Measurements from ENCODE around the gene CDC5L. TPM values are rescaled to one million over a fixed set of nuclear protein-coding genes. Genes with fewer than 3 reads are reported as not detected.
"Not testable (repeated sequence)": the region's sequence is repeated elsewhere in the genome, so short reads cannot be mapped to it uniquely, and the experiment has no call there.

The CDC5L gene
- total and polyA plus RNA-seq, 7 experiments from 2014 or later = 14.5 to 25.4 (median 20.8) TPM

- no peak overlapping the region for H3K27ac ChIP-seq (ENCODE audit: low read depth, low read length)
- no peaks in the 10 kb centered on the region for H3K27me3 ChIP-seq (ENCODE audit: control insufficient read depth in 2 of 2, insufficient read depth in 2 of 2, low read length in 2 of 2)
- peaks cover 8 to 41% (median 21%) of the 10 kb centered on the region in 11 donors for H3K9me3 Mint-ChIP-seq
- ATAC-seq (no peak), DNase-seq (no peak)
- ChIA-PET CTCF (no interaction called here), POLR2A (no interaction called here)
- peak overlapping the region in 1 of 10 donors; percentile 6 for H3K4me3 Mint-ChIP-seq
- H3K4me3 ChIP-seq (ENCODE audit: low read length) = no peak overlapping the region
- H3K4me1 Mint-ChIP-seq = peaks cover 2 to 28% (median 17%) of the 10 kb centered on the region in 7 donors
- peaks cover 3 to 30% (median 5%) of the 10 kb centered on the region in 3 experiments for H3K36me3 ChIP-seq (ENCODE audit: control insufficient read depth in 2 of 3, insufficient read depth in 3 of 3, low read length in 3 of 3)
- no peak overlapping the region for H3K27ac Mint-ChIP-seq
- no peaks in the 10 kb centered on the region for H3K4me1 ChIP-seq (ENCODE audit: control insufficient read depth in 2 of 2, insufficient read depth in 2 of 2, low read length in 2 of 2)
- peaks cover 17 to 87% (median 73%) of the 10 kb centered on the region in 5 donors for H3K36me3 Mint-ChIP-seq
- peaks cover 0 to 20% (median 5%) of the 10 kb centered on the region in 3 experiments for H3K9me3 ChIP-seq (ENCODE audit: control insufficient read depth in 2 of 3, low read length in 3 of 3)
- no peaks in the 10 kb centered on the region for H3K27me3 Mint-ChIP-seq
- intact Hi-C loops (cut with micrococcal nuclease) = no loop called here
These were observed 53.8 kb downstream of the CDC5L start for GRCh38 chr6:44441091-44441855.

- ChIA-PET CTCF (interaction anchor here (1.0 to 1.3 kb wide), 2 partner anchors 13 to 33 kb away, joined by 3 read pairs; no protein-coding TSS in a partner anchor), POLR2A (no interaction called here)
- H3K36me3 ChIP-seq (ENCODE audit: control insufficient read depth in 2 of 3, insufficient read depth in 3 of 3, low read length in 3 of 3) = peaks cover 0 to 31% (median 10%) of the 10 kb centered on the region in 3 experiments
- peaks cover 0 to 20% (median 12%) of the 10 kb centered on the region in 7 donors for H3K4me1 Mint-ChIP-seq
- H3K27me3 Mint-ChIP-seq = no peaks in the 10 kb centered on the region
- no peaks in the 10 kb centered on the region for H3K4me1 ChIP-seq (ENCODE audit: control insufficient read depth in 2 of 2, insufficient read depth in 2 of 2, low read length in 2 of 2)
- no peak overlapping the region for H3K27ac ChIP-seq (ENCODE audit: low read depth, low read length)
- no peak overlapping the region for H3K4me3 Mint-ChIP-seq
- ATAC-seq (no peak), DNase-seq (no peak)
- H3K9me3 ChIP-seq (ENCODE audit: control insufficient read depth in 2 of 3, low read length in 3 of 3) = peaks cover 0 to 20% (median 5%) of the 10 kb centered on the region in 3 experiments
- intact Hi-C loops (cut with micrococcal nuclease) = no loop called here
- no peak overlapping the region for H3K27ac Mint-ChIP-seq
- no peaks in the 10 kb centered on the region for H3K27me3 ChIP-seq (ENCODE audit: control insufficient read depth in 2 of 2, insufficient read depth in 2 of 2, low read length in 2 of 2)
- H3K36me3 Mint-ChIP-seq = peaks cover 17 to 81% (median 66%) of the 10 kb centered on the region in 5 donors
- peaks cover 8 to 41% (median 21%) of the 10 kb centered on the region in 11 donors for H3K9me3 Mint-ChIP-seq
- no peak overlapping the region for H3K4me3 ChIP-seq (ENCODE audit: low read length)
These were observed 54.7 kb downstream of the CDC5L start for GRCh38 chr6:44442236-44442635.

GRCh38 chr6:44442833-44443444 is 55.4 kb downstream of the CDC5L start:
- ATAC-seq (no peak), DNase-seq (no peak)
- H3K9me3 ChIP-seq (ENCODE audit: control insufficient read depth in 2 of 3, low read length in 3 of 3) = peaks cover 0 to 20% (median 5%) of the 10 kb centered on the region in 3 experiments
- H3K4me3 Mint-ChIP-seq = no peak overlapping the region
- no peak overlapping the region for H3K4me3 ChIP-seq (ENCODE audit: low read length)
- H3K27ac ChIP-seq (ENCODE audit: low read depth, low read length) = no peak overlapping the region
- peak overlapping the region in 2 of 9 donors; percentile 46 to 64 for H3K27ac Mint-ChIP-seq
- H3K36me3 Mint-ChIP-seq = peaks cover 17 to 81% (median 63%) of the 10 kb centered on the region in 5 donors
- intact Hi-C loops (cut with micrococcal nuclease) = no loop called here
- H3K9me3 Mint-ChIP-seq = peaks cover 8 to 41% (median 21%) of the 10 kb centered on the region in 11 donors
- ChIA-PET POLR2A (interaction anchor here (0.7 kb wide), 1 partner anchor 29 kb away, joined by 3 read pairs; no protein-coding TSS in a partner anchor), CTCF (interaction anchor here (1.0 to 1.3 kb wide), 2 partner anchors 13 to 33 kb away, joined by 3 read pairs; no protein-coding TSS in a partner anchor)
- H3K27me3 Mint-ChIP-seq = no peaks in the 10 kb centered on the region
- no peaks in the 10 kb centered on the region for H3K27me3 ChIP-seq (ENCODE audit: control insufficient read depth in 2 of 2, insufficient read depth in 2 of 2, low read length in 2 of 2)
- peaks cover 0 to 18% (median 9%) of the 10 kb centered on the region in 7 donors for H3K4me1 Mint-ChIP-seq
- peaks cover 5 to 34% (median 10%) of the 10 kb centered on the region in 3 experiments for H3K36me3 ChIP-seq (ENCODE audit: control insufficient read depth in 2 of 3, insufficient read depth in 3 of 3, low read length in 3 of 3)
- no peaks in the 10 kb centered on the region for H3K4me1 ChIP-seq (ENCODE audit: control insufficient read depth in 2 of 2, insufficient read depth in 2 of 2, low read length in 2 of 2)

- DNase-seq (no peak), ATAC-seq (no peak)
- Histone ChIP-seq H3K4me1 (ENCODE audit: control insufficient read depth in 2 of 2, insufficient read depth in 2 of 2, low read length in 2 of 2) (no peaks in the 10 kb centered on the region), H3K27ac (ENCODE audit: low read depth, low read length) (no peak overlapping the region), H3K9me3 (ENCODE audit: control insufficient read depth in 2 of 3, low read length in 3 of 3) (peaks cover 0 to 20% (median 5%) of the 10 kb centered on the region in 3 experiments), H3K27me3 (ENCODE audit: control insufficient read depth in 2 of 2, insufficient read depth in 2 of 2, low read length in 2 of 2) (no peaks in the 10 kb centered on the region), H3K36me3 (ENCODE audit: control insufficient read depth in 2 of 3, insufficient read depth in 3 of 3, low read length in 3 of 3) (peaks cover 5 to 42% (median 10%) of the 10 kb centered on the region in 3 experiments), H3K4me3 (ENCODE audit: low read length) (no peak overlapping the region)
- Mint-ChIP-seq H3K27me3 (no peaks in the 10 kb centered on the region), H3K4me3 (no peak overlapping the region), H3K4me1 (peaks cover 0 to 15% (median 4%) of the 10 kb centered on the region in 7 donors), H3K36me3 (peaks cover 17 to 67% (median 46%) of the 10 kb centered on the region in 5 donors), H3K27ac (no peak overlapping the region), H3K9me3 (peaks cover 8 to 36% (median 21%) of the 10 kb centered on the region in 11 donors)
- CTCF ChIA-PET = no interaction called here
- intact Hi-C loops (cut with micrococcal nuclease) = no loop called here
- POLR2A ChIA-PET = interaction anchor here (0.6 to 1.2 kb wide), 2 partner anchors 10 to 251 kb away, joined by 3 to 4 read pairs; no protein-coding TSS in a partner anchor
These were observed 57.3 kb downstream of the CDC5L start for GRCh38 chr6:44444853-44445252.

GRCh38 chr6:44446626-44447300 is 59.3 kb downstream of the CDC5L start:
- ChIA-PET POLR2A (interaction anchor here (1.2 kb wide), 1 partner anchor 18 kb away, joined by 5 read pairs; no protein-coding TSS in a partner anchor), CTCF (interaction anchor here (1.4 to 1.5 kb wide), 2 partner anchors 9 to 12 kb away, joined by 5 to 7 read pairs; no protein-coding TSS in a partner anchor)
- Mint-ChIP-seq H3K4me3 (no peak overlapping the region), H3K36me3 (peaks cover 13 to 55% (median 37%) of the 10 kb centered on the region in 5 donors), H3K27ac (no peak overlapping the region), H3K9me3 (peaks cover 8 to 26% (median 14%) of the 10 kb centered on the region in 11 donors), H3K4me1 (peaks cover 0 to 14% (median 0%) of the 10 kb centered on the region in 7 donors), H3K27me3 (no peaks in the 10 kb centered on the region)
- Histone ChIP-seq H3K27me3 (ENCODE audit: control insufficient read depth in 2 of 2, insufficient read depth in 2 of 2, low read length in 2 of 2) (no peaks in the 10 kb centered on the region), H3K4me1 (ENCODE audit: control insufficient read depth in 2 of 2, insufficient read depth in 2 of 2, low read length in 2 of 2) (no peaks in the 10 kb centered on the region), H3K9me3 (ENCODE audit: control insufficient read depth in 2 of 3, low read length in 3 of 3) (peaks cover 0 to 16% (median 5%) of the 10 kb centered on the region in 3 experiments), H3K36me3 (ENCODE audit: control insufficient read depth in 2 of 3, insufficient read depth in 3 of 3, low read length in 3 of 3) (peaks cover 5 to 38% (median 10%) of the 10 kb centered on the region in 3 experiments), H3K27ac (ENCODE audit: low read depth, low read length) (no peak overlapping the region), H3K4me3 (ENCODE audit: low read length) (no peak overlapping the region)
- ATAC-seq = no peak
- no peak for DNase-seq
- intact Hi-C loops (cut with micrococcal nuclease) = no loop called here

GRCh38 chr6:44449181-44449580 is 61.7 kb downstream of the CDC5L start:
- POLR2A ChIA-PET; H3K27ac ChIP-seq (ENCODE audit: low read depth, low read length); H3K4me1 Mint-ChIP-seq; DNase-seq; H3K9me3 Mint-ChIP-seq; H3K4me3 ChIP-seq (ENCODE audit: low read length); H3K9me3 ChIP-seq (ENCODE audit: control insufficient read depth in 2 of 3, low read length in 3 of 3); H3K27ac Mint-ChIP-seq; H3K4me1 ChIP-seq (ENCODE audit: control insufficient read depth in 2 of 2, insufficient read depth in 2 of 2, low read length in 2 of 2); CTCF ChIA-PET; H3K27me3 Mint-ChIP-seq; intact Hi-C loops (cut with micrococcal nuclease); ATAC-seq; H3K4me3 Mint-ChIP-seq; H3K27me3 ChIP-seq (ENCODE audit: control insufficient read depth in 2 of 2, insufficient read depth in 2 of 2, low read length in 2 of 2): not testable (repeated sequence)
- H3K36me3 Mint-ChIP-seq = peaks cover under 1 to 39% (median 21%) of the 10 kb centered on the region in 5 donors
- peaks cover 5 to 48% (median 10%) of the 10 kb centered on the region in 3 experiments for H3K36me3 ChIP-seq (ENCODE audit: control insufficient read depth in 2 of 3, insufficient read depth in 3 of 3, low read length in 3 of 3)

Data from naive thymus-derived CD4-positive, alpha-beta T cell (primary cell).